ENCODE measurements around the gene CACNA1H.
"Not testable (repeated sequence)": the region's sequence is repeated elsewhere in the genome, so short reads cannot be mapped to it uniquely, and the experiment has no call there.

Gene CACNA1H

GRCh38 chr16:1213796-1214372 is 61.0 kb downstream of the CACNA1H start:
- DNase-seq (ENCODE audit: low spot score) = no peak

GRCh38 chr16:1214719-1215118 is 61.8 kb downstream of the CACNA1H start:
- DNase-seq (ENCODE audit: low spot score) = no peak

GRCh38 chr16:1215574-1216295 is 62.8 kb downstream of the CACNA1H start:
- no peak for DNase-seq (ENCODE audit: low spot score)

- no peak for DNase-seq (ENCODE audit: low spot score)
Observed at GRCh38 chr16:1216296-1216619, 63.4 kb downstream of the CACNA1H start.

GRCh38 chr16:1216681-1217400 is 63.9 kb downstream of the CACNA1H start:
- no peak for DNase-seq (ENCODE audit: low spot score)

- DNase-seq (ENCODE audit: low spot score) = no peak
Observed at GRCh38 chr16:1217526-1217925, 64.6 kb downstream of the CACNA1H start.

- DNase-seq (ENCODE audit: low spot score) = no peak
Observed at GRCh38 chr16:1218061-1218929, 65.4 kb downstream of the CACNA1H start.

GRCh38 chr16:1218930-1219611 is 66.2 kb downstream of the CACNA1H start:
- no peak for DNase-seq (ENCODE audit: low spot score)

- DNase-seq (ENCODE audit: low spot score) = no peak
Observed at GRCh38 chr16:1220098-1220728, 67.3 kb downstream of the CACNA1H start.

- DNase-seq (ENCODE audit: low spot score) = no peak
Observed at GRCh38 chr16:1220841-1221627, 68.1 kb downstream of the CACNA1H start.

GRCh38 chr16:1221628-1222552 is 69.0 kb downstream of the CACNA1H start:
- no peak for DNase-seq (ENCODE audit: low spot score)

- DNase-seq (ENCODE audit: low spot score) = no peak
Observed at GRCh38 chr16:1222553-1223354, 69.8 kb downstream of the CACNA1H start.

- no peak for DNase-seq (ENCODE audit: low spot score)
Observed at GRCh38 chr16:1223355-1224214, 70.7 kb downstream of the CACNA1H start.

GRCh38 chr16:1224558-1224957 is 71.7 kb downstream of the CACNA1H start:
- DNase-seq (ENCODE audit: low spot score) = no peak

GRCh38 chr16:1225051-1225451 is 72.1 kb downstream of the CACNA1H start, which contains the start of gene TPSG1:
TSS of gene TPSG1 (minus strand) at chr16:1225268. CDS start at chr16:1225252, 16 bp downstream.
- no peak for DNase-seq (ENCODE audit: low spot score)

GRCh38 chr16:1225728-1226311 is 72.9 kb downstream of the CACNA1H start:
- not testable (repeated sequence) for DNase-seq (ENCODE audit: low spot score)

GRCh38 chr16:1226692-1227091 is 73.8 kb downstream of the CACNA1H start:
- DNase-seq (ENCODE audit: low spot score) = not testable (repeated sequence)

Data from GM03348 (cell line).